ENCODE data around the gene FAM117B. TPM values are rescaled to one million over a fixed set of nuclear protein-coding genes. Genes with fewer than 3 reads are reported as not detected.

FAM117B gene
- polyA plus RNA-seq, 4 donors, result 1.4 to 15.0 (median 3.1) TPM

DNA sequence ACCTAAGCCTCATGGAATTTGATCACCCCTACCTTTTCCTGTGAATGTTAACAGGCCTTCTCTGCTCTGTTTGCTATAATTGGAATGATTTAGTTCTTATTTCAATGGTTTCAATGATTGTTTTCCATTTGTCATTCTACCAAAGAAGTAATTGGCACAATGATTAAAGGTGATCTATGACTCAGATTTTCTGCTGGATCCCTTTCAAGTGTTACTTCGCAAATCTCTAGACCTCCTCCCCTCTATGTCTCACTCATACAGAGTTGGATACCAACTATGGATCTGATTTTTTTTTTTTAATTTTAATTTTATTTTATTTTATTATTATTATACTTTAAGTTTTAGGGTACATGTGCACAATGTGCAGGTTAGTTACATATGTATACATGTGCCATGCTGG lies 29.6 kb upstream of the FAM117B start:
- H3K4me1 ChIP-seq (ENCODE audit: control insufficient read depth in 3 of 3, insufficient read depth in 2 of 3, low read depth in 1 of 3, low read length in 2 of 3), result peaks cover 0 to 3% (median 0%) of the 10 kb centered on the region in 3 donors
- no peak for FAIRE-seq

DNA sequence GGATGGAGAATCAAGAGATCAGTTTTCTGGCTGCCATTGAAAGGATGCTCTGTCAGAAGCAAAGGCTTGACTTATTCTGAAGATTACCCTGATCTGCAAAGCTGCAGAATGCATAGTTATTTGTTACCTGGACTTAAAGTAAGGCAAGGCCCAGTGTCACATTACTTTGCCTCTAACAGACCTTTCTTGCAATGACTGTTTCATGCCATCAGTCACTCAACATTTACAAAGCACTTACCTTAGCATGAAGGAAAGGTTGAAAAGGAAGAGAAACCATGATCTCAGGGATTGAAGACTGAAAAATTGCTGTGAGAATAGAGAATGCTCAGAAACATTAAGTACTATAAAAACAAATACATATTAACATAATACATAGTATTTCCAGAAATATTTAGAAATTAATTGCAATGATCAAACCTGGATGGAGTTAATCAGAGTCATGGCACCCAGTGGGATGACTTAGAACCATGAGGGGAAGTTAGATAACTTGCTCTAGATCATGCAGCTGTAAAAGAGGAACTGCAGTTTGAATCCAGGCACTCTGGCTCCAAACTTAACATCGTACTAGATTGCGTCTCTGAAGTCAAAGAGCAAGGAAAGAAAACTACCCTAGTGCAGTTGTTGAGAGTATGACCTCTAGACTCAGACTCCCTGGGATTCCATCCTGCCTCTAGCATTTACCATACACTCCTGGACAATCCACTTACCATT lies 26.5 kb upstream of the FAM117B start:
- peaks cover 0 to 3% (median 0%) of the 10 kb centered on the region in 3 donors for H3K4me1 ChIP-seq (ENCODE audit: control insufficient read depth in 3 of 3, insufficient read depth in 2 of 3, low read depth in 1 of 3, low read length in 2 of 3)
- FAIRE-seq (no peak), DNase-seq (no peak)
- H3K27me3 ChIP-seq (ENCODE audit: control insufficient read depth in 3 of 3, insufficient read depth in 3 of 3, low read length in 3 of 3), result no peaks in the 10 kb centered on the region
- no peak overlapping the region for H3K27ac ChIP-seq (ENCODE audit: low read depth in 1 of 3, low read length in 2 of 3)
- no peaks in the 10 kb centered on the region for H3K9me3 ChIP-seq (ENCODE audit: control insufficient read depth in 2 of 2, insufficient read depth in 1 of 2, low read depth in 1 of 2, low read length in 1 of 2)
- WGBS, 3 donors, result 81 to 85% (median 83%) methylated on average over 2 of the region's 2 CpGs
- H3K36me3 ChIP-seq (ENCODE audit: control insufficient read depth in 3 of 3, insufficient read depth in 2 of 3, low read depth in 1 of 3, low read length in 3 of 3), result no peaks in the 10 kb centered on the region
- H3K4me3 ChIP-seq (ENCODE audit: low read depth in 1 of 3, low read length in 3 of 3), result no peak overlapping the region

More for the DNA sequence above, 29.6 kb upstream of the FAM117B start:
- WGBS, 3 donors, result 75 to 87% (median 80%) methylated on average over 1 of the region's 1 CpG
- H3K36me3 ChIP-seq (ENCODE audit: control insufficient read depth in 3 of 3, insufficient read depth in 2 of 3, low read depth in 1 of 3, low read length in 3 of 3), result no peaks in the 10 kb centered on the region
- H3K4me3 ChIP-seq (ENCODE audit: low read depth in 1 of 3, low read length in 3 of 3), result no peak overlapping the region
- no peaks in the 10 kb centered on the region for H3K27me3 ChIP-seq (ENCODE audit: control insufficient read depth in 3 of 3, insufficient read depth in 3 of 3, low read length in 3 of 3)
- H3K9me3 ChIP-seq (ENCODE audit: control insufficient read depth in 2 of 2, insufficient read depth in 1 of 2, low read depth in 1 of 2, low read length in 1 of 2), result no peaks in the 10 kb centered on the region
- no peak overlapping the region for H3K27ac ChIP-seq (ENCODE audit: low read depth in 1 of 3, low read length in 2 of 3)
- no peak for DNase-seq

DNA sequence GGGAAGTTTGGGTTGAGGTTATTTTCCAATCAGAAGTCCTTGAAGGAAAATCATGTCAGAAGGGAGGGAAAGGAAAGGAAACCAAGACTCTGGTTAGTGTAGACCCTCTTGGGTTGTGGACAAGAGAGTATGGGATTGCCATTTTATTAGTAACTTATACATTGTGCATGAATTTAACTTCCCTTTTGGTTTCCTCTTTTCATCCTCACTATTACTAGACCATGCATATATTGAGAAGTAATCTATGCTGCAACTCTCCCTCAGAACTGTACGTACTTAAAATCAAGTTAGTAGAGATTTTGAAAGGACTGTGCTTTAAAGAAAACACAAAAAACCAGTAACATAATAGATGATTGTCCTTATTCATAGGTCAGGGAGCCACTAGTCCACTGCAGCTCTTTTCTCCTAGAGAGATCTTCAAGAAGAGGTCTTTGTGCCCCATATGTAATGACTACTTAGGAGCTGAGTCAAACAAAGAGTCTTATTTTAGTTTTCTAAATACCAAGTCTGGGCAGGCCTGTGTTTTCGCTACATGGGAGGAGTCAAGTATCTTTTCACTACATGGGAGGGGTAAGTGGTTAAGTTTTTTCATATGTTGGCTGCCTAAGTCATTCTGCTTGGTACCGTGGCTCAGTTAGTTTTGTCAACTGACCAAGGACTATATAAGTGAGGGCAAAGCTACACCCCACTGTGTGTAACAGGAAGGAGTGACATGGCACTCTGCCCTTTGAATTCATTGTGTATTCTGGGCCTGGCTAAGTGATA lies 25.2 kb upstream of the FAM117B start:
- no peak overlapping the region for H3K4me3 ChIP-seq (ENCODE audit: low read depth in 1 of 3, low read length in 3 of 3)
- no peaks in the 10 kb centered on the region for H3K36me3 ChIP-seq (ENCODE audit: control insufficient read depth in 3 of 3, insufficient read depth in 2 of 3, low read depth in 1 of 3, low read length in 3 of 3)
- peak in 1 of 2 donors; percentile 42 for DNase-seq
- no peak for FAIRE-seq
- H3K4me1 ChIP-seq (ENCODE audit: control insufficient read depth in 3 of 3, insufficient read depth in 2 of 3, low read depth in 1 of 3, low read length in 2 of 3), result peaks cover 0 to 3% (median 0%) of the 10 kb centered on the region in 3 donors
- H3K27ac ChIP-seq (ENCODE audit: low read depth in 1 of 3, low read length in 2 of 3), result peak overlapping the region in 1 of 3 donors; percentile 37
- 60 to 66% (median 62%) methylated on average over 3 of the region's 3 CpGs for WGBS, 3 donors
- no peaks in the 10 kb centered on the region for H3K27me3 ChIP-seq (ENCODE audit: control insufficient read depth in 3 of 3, insufficient read depth in 3 of 3, low read length in 3 of 3)
- H3K9me3 ChIP-seq (ENCODE audit: control insufficient read depth in 2 of 2, insufficient read depth in 1 of 2, low read depth in 1 of 2, low read length in 1 of 2), result no peaks in the 10 kb centered on the region

DNA sequence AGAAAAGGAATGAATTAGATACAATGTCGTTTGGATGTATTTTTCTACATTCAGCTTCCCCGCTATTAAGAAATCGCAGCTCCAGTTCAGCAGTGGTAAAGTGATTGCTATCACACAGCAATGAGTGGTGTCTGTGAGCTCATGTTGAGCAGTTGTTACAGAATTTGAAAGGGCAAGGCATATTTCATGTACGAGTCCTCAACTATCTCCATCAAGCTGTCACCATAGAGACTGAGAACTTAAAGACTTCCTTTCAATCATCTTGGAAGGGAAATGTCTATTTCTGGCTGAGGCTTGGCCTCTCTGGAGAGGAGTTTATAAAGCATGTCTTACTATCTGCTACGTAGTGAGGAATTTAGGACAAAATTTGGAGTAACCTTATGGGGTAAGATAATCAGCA lies 24.4 kb upstream of the FAM117B start:
- DNase-seq, result no peak
- H3K36me3 ChIP-seq (ENCODE audit: control insufficient read depth in 3 of 3, insufficient read depth in 2 of 3, low read depth in 1 of 3, low read length in 3 of 3), result no peaks in the 10 kb centered on the region

DNA sequence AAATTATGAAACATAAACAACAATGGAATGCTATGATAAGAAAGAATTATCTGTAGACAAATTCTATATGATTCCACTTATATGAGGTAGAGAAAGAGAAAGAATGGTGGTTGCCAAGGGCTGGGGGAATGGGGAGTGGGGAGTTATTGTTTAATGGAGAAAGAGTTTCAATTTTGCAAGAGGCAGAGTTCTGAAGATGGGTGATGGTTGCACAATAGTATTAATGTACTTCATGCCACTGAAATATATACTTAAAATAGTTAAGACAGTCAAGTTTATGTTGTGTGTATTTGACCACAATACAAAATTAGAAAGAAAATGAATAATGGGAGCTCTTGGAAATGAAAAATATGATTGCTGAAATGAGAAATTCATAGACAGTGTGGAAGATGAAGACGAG lies 22.6 kb upstream of the FAM117B start:
- no peaks in the 10 kb centered on the region for H3K9me3 ChIP-seq (ENCODE audit: control insufficient read depth in 2 of 2, insufficient read depth in 1 of 2, low read depth in 1 of 2, low read length in 1 of 2)
- no peak overlapping the region for H3K4me3 ChIP-seq (ENCODE audit: low read depth in 1 of 3, low read length in 3 of 3)
- no peaks in the 10 kb centered on the region for H3K36me3 ChIP-seq (ENCODE audit: control insufficient read depth in 3 of 3, insufficient read depth in 2 of 3, low read depth in 1 of 3, low read length in 3 of 3)
- FAIRE-seq (no peak), DNase-seq (no peak)
- H3K27me3 ChIP-seq (ENCODE audit: control insufficient read depth in 3 of 3, insufficient read depth in 3 of 3, low read length in 3 of 3), result no peaks in the 10 kb centered on the region
- peaks cover 0 to 3% (median 0%) of the 10 kb centered on the region in 3 donors for H3K4me1 ChIP-seq (ENCODE audit: control insufficient read depth in 3 of 3, insufficient read depth in 2 of 3, low read depth in 1 of 3, low read length in 2 of 3)
- H3K27ac ChIP-seq (ENCODE audit: low read depth in 1 of 3, low read length in 2 of 3), result no peak overlapping the region
- WGBS, 3 donors, result 94 to 97% (median 97%) methylated on average over 1 of the region's 1 CpG

More for the DNA sequence above, 24.4 kb upstream of the FAM117B start:
- 82 to 94% (median 86%) methylated on average over 5 of the region's 5 CpGs for WGBS, 3 donors
- Histone ChIP-seq H3K27me3 (ENCODE audit: control insufficient read depth in 3 of 3, insufficient read depth in 3 of 3, low read length in 3 of 3) (no peaks in the 10 kb centered on the region), H3K4me1 (ENCODE audit: control insufficient read depth in 3 of 3, insufficient read depth in 2 of 3, low read depth in 1 of 3, low read length in 2 of 3) (peaks cover 0 to 3% (median 0%) of the 10 kb centered on the region in 3 donors), H3K9me3 (ENCODE audit: control insufficient read depth in 2 of 2, insufficient read depth in 1 of 2, low read depth in 1 of 2, low read length in 1 of 2) (no peaks in the 10 kb centered on the region), H3K4me3 (ENCODE audit: low read depth in 1 of 3, low read length in 3 of 3) (no peak overlapping the region), H3K27ac (ENCODE audit: low read depth in 1 of 3, low read length in 2 of 3) (no peak overlapping the region)
- no peak for FAIRE-seq

DNA sequence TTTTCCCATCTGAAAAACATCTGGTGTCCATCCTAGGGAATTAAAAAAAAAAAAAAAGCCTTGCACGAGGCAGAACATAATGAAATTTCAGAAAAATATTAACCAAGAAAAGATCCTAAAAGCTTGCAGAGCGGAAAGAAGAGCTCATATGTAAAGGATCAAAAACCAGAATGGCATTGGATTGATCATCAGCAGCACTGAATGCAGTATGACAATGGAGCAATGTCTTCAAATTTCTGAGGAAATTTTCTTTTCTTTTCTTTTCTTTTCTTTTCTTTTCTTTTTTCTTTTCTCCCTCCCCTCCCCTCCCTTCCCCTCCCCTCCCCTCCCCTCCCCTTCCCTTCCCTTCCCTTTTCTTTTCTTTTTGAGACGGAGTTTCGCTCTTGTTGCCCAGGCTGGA lies 21.3 kb upstream of the FAM117B start:
- FAIRE-seq, result no peak
- H3K27ac ChIP-seq (ENCODE audit: low read depth in 1 of 3, low read length in 2 of 3), result no peak overlapping the region
- 77 to 84% (median 78%) methylated on average over 2 to 3 of the region's 4 CpGs for WGBS, 3 donors

DNA sequence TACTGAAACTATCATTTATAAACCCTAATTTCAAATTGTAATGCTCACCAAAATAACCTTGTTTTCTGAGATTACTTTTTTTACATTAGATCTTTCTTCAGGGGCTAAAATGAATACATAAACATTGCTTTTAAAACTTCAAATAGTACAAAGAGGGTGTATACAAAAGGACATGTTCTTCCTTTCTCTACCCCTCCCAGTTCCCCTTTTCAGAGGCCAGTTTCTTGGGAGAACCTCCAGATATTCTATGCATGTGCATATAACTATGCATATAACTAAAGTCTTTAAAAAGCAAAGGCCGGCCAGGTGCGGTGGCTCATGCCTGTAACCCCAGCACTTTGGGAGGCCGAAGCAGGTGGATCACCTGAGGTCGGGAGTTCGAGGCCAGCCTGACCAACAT lies 10.6 kb upstream of the FAM117B start:
- H3K9me3 ChIP-seq (ENCODE audit: control insufficient read depth in 2 of 2, insufficient read depth in 1 of 2, low read depth in 1 of 2, low read length in 1 of 2), result no peaks in the 10 kb centered on the region
- H3K4me1 ChIP-seq (ENCODE audit: control insufficient read depth in 3 of 3, insufficient read depth in 2 of 3, low read depth in 1 of 3, low read length in 2 of 3), result no peaks in the 10 kb centered on the region
- FAIRE-seq (no peak), DNase-seq (no peak)
- no peak overlapping the region for H3K4me3 ChIP-seq (ENCODE audit: low read depth in 1 of 3, low read length in 3 of 3)
- H3K27me3 ChIP-seq (ENCODE audit: control insufficient read depth in 3 of 3, insufficient read depth in 3 of 3, low read length in 3 of 3), result no peaks in the 10 kb centered on the region
- WGBS, 3 donors, result 95 to 100% (median 95%) methylated on average over 5 of the region's 5 CpGs
- no peak overlapping the region for H3K27ac ChIP-seq (ENCODE audit: low read depth in 1 of 3, low read length in 2 of 3)
- H3K36me3 ChIP-seq (ENCODE audit: control insufficient read depth in 3 of 3, insufficient read depth in 2 of 3, low read depth in 1 of 3, low read length in 3 of 3), result no peaks in the 10 kb centered on the region

More for the DNA sequence above, 21.3 kb upstream of the FAM117B start:
- DNase-seq, result no peak
- no peak overlapping the region for H3K4me3 ChIP-seq (ENCODE audit: low read depth in 1 of 3, low read length in 3 of 3)
- H3K36me3 ChIP-seq (ENCODE audit: control insufficient read depth in 3 of 3, insufficient read depth in 2 of 3, low read depth in 1 of 3, low read length in 3 of 3), result no peaks in the 10 kb centered on the region
- H3K9me3 ChIP-seq (ENCODE audit: control insufficient read depth in 2 of 2, insufficient read depth in 1 of 2, low read depth in 1 of 2, low read length in 1 of 2), result no peaks in the 10 kb centered on the region
- H3K27me3 ChIP-seq (ENCODE audit: control insufficient read depth in 3 of 3, insufficient read depth in 3 of 3, low read length in 3 of 3), result no peaks in the 10 kb centered on the region
- peaks cover 0 to 3% (median 0%) of the 10 kb centered on the region in 3 donors for H3K4me1 ChIP-seq (ENCODE audit: control insufficient read depth in 3 of 3, insufficient read depth in 2 of 3, low read depth in 1 of 3, low read length in 2 of 3)

DNA sequence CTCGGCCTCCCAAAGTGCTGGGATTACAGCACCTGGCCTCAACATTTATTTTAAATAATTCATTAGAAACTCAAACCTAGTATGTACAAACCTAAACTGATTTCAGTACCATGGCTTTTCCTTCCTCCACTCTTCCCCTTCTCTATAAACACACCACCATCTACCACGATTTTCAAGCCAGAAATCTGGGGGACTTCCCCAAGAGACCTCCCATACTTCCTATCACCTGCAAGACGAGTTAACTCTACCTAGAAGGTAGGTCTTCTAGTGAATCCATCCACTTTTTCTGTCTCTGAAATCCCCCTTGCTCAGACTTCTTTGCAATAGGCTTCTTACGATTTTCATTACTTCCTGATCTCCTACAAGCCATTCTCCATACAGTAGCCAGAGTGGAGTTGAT lies 7.7 kb upstream of the FAM117B start:
- FAIRE-seq (no peak), DNase-seq (no peak)
- WGBS, 3 donors, result 65 to 72% (median 69%) methylated on average over 4 of the region's 4 CpGs
- Histone ChIP-seq H3K9me3 (ENCODE audit: control insufficient read depth in 2 of 2, insufficient read depth in 1 of 2, low read depth in 1 of 2, low read length in 1 of 2) (no peaks in the 10 kb centered on the region), H3K27ac (ENCODE audit: low read depth in 1 of 3, low read length in 2 of 3) (no peak overlapping the region), H3K27me3 (ENCODE audit: control insufficient read depth in 3 of 3, insufficient read depth in 3 of 3, low read length in 3 of 3) (no peaks in the 10 kb centered on the region), H3K4me3 (ENCODE audit: low read depth in 1 of 3, low read length in 3 of 3) (no peak overlapping the region), H3K4me1 (ENCODE audit: control insufficient read depth in 3 of 3, insufficient read depth in 2 of 3, low read depth in 1 of 3, low read length in 2 of 3) (no peaks in the 10 kb centered on the region), H3K36me3 (ENCODE audit: control insufficient read depth in 3 of 3, insufficient read depth in 2 of 3, low read depth in 1 of 3, low read length in 3 of 3) (no peaks in the 10 kb centered on the region)

All from small intestine (tissue), 7 donors.